Amygdala (tissue), 56 donors: ENCODE data around the gene SLC12A3.
"Not testable (repeated sequence)": the region's sequence is repeated elsewhere in the genome, so short reads cannot be mapped to it uniquely, and the experiment has no call there.

Experiments
- DNase-seq, 56 donors: peaks; one replicate each; lab custom pipeline; 2025; lab: John Stamatoyannopoulos, UW

SLC12A3 gene

GRCh38 chr16:56915336-56916119 lies 50.5 kb downstream of the SLC12A3 start:
- no peak for DNase-seq

DNA sequence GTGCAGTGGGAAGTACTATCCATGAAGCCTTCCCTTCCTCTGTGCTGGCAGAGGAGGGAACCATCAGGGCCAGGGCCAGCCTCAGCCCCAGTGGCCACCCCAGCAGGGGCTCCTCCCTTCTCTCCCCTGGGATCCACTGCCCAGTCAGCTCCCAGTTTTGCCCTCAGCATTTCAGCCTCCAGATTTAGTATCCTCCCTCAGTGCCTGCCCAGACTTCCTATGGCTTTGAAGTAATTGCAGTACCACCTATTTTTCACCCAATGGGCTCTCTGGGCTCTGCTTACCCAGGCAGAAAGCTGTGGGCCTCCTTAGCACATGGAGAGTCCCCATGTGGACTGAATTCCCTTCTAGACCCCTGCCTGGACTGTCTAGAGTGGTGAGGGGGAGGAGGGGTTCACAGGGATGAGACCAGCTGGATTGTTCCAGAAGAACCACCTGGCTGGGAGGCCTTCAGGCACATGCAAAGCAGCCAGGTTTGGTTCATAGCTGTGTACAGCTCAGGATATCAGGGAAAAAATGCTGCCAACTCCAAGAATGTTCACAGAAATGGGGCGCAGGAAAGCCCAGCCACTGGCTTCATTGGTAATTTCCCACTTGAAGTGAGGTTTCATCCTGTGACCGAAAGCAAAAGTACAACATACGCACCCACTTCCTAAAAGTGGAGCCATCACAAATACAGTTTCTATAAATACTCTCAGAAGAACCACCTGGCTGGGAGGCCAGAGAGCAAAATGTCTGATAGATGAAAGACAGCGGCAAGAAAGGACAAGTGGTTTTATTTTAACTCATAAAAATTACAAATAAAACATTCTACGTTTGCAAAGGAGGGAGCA lies 51.8 kb downstream of the SLC12A3 start:
- DNase-seq: peak in 4 of 56 donors; percentile 7 to 36 (median 12)

DNA sequence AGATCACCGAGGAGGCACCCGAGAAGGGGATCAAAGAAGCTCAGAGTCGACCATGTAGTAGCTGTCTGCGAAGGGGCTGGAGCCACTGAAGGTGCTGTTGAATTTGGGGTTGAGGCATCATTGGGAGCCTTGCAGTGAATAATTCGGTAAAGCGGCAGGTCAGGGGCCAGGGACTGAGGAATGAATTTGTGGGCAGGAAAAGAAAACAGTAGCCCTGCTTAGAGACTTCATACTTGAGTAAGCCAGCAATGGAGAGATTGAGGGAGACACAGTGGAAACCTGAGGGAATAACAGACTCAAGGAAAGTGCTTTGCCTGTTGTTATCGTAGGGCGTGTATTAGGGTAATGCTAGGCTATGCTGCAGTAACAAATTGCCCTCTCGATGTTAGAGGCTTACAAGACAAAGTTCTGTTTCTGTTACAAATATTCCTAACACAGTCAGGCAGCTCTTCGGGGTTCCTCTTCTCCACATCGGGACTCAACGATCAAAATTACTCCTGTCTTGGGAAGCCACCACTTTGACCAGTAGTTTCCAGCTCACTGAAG lies 53.5 kb downstream of the SLC12A3 start:
- DNase-seq: no peak

- no peak for DNase-seq
Observed at GRCh38 chr16:56919099-56919800, 54.2 kb downstream of the SLC12A3 start.

DNA sequence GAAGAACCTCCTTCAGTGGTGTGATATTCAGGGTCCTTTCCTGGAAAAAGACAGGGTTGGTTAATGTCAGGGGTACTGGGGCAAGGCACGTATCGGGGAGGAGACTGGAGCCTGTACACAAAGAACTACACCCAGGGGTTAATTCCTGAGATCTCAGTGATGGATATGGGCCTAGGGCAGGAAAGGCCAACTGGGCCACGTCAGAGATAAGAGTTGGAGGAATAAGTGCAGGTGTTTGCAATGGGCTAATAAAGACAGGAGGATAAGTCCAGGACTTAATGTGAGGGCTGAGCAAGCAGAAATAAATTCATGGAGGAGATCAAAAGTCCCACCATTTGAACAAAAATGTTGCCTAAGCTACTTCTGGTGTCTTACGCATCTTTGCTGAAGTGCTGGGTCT lies 56.6 kb downstream of the SLC12A3 start:
- DNase-seq: no peak

- DNase-seq: no peak
Observed at GRCh38 chr16:56923481-56924091, 58.6 kb downstream of the SLC12A3 start.

- no peak for DNase-seq
Observed at GRCh38 chr16:56927471-56927870, 62.5 kb downstream of the SLC12A3 start.

GRCh38 chr16:56929639-56930038 lies 64.6 kb downstream of the SLC12A3 start:
- DNase-seq: no peak

GRCh38 chr16:56930486-56931270 lies 65.7 kb downstream of the SLC12A3 start:
- no peak for DNase-seq

- peak in 6 of 56 donors; percentile 64 to 75 (median 72) for DNase-seq
Observed at GRCh38 chr16:56931271-56931891, 66.4 kb downstream of the SLC12A3 start.

DNA sequence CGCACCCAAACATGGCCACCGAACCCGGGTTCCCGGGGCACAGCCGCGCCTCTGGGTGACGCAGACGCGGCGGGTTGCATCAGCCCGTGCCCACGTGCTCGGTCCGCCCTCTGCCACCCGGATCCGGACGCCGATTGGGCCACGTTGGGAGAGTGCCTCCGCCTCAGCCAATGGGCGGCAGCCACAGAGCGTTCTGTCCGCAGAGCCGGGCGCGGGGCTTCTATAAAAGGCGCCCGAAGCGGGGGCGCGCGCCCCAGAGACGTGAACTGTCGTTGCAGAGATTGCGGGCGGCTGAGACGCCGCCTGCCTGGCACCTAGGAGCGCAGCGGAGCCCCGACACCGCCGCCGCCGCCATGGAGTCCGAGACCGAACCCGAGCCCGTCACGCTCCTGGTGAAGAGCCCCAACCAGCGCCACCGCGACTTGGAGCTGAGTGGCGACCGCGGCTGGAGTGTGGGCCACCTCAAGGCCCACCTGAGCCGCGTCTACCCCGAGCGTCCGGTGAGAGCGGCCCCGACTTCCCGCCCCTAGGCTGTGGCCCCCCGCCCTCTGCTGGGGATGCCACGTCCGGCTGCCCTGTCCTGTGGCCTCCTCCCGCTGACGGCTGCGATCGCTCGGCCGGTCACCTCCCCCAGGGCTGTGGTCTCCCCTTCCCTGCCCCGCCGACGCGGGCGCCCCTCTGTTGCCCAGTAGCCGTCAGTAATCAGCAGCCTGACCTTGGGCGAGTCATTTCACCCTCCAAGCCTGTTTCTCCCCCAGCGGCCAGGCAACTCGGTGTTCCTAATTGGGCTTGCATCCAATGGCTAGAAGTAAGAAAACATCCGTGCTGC lies 67.1 kb downstream of the SLC12A3 start, which contains the start of gene HERPUD1:
HERPUD1 (plus strand) TSS at position 251 of the 829 bp plus-strand sequence; CDS start at position 354, 103 bp downstream.
- DNase-seq: peak; percentile 67 to 100 (median 98)

DNA sequence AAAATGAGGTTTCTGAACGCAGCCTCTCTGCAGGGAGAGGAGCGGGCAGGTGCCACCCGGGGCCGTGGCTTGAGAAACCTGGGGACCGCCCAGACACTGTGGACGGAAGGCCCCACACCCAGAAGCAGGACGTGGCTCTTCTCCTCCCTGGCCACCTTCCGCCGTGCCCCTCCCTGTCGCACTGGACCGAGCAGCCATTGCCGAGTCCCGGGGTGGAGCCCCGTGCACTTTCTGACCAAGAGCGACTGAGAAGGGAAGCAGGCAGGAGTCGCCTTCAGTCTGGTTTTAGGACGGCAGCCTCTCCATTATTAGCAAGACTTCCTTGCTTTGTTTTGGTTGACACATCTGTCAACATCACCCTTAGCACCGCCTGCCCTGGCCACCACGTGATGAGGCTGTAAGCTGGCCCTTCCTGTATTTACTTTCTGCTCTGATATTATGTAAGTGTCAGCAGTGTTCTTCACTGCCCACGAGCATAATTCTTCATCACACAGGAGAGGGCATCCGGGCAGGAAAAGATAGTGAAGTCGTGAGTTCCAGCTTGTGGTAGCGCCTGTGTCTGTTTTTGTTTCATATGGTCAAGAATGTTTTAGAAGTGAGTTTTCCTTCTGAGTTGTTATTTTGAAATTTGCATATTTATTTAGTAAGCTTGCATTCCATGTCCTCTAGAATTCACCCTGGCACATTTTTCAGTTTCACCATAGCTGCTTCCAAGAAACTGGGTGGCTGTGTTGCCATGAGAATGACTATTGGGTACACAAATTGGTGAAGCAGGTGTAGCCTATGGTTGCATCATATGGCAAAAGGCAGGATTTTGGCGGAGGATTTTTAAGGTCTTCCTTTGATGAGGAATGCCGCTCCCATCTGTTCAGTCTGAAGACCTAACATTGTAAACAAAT lies 68.0 kb downstream of the SLC12A3 start:
- DNase-seq: peak in 53 of 56 donors; percentile 26 to 80 (median 60)

- DNase-seq: no peak
Observed at GRCh38 chr16:56933828-56934598, 69.0 kb downstream of the SLC12A3 start.

- not testable (repeated sequence) for DNase-seq
Observed at GRCh38 chr16:56934599-56935145, 69.7 kb downstream of the SLC12A3 start.

DNA sequence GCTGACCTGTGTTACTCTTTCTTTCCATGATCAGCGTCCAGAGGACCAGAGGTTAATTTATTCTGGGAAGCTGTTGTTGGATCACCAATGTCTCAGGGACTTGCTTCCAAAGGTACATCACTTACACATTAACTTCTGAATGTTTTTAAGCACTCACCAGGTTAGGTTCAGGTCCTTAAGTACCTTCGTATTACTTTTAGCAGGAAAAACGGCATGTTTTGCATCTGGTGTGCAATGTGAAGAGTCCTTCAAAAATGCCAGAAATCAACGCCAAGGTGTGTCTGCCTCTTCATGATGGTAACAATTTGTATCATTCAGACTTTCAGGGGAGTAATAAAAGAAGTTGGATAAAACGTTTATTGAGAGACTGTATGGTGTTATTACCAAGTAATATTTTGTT lies 70.2 kb downstream of the SLC12A3 start:
- DNase-seq: no peak

GRCh38 chr16:56936491-56936890 lies 71.5 kb downstream of the SLC12A3 start:
- DNase-seq: no peak
